Prostate gland (tissue), 2 donors: Measurements from ENCODE around the gene TRIM59.

Experiments
- CTCF ChIP-seq, 4 experiments: fragments of 200-600 bp in 2 of 4; fragments of 450-650 bp in 2 of 4; sonication (generic) in 2 of 4; IDR thresholded peaks; 1 replicate in 3 of 4; 2 replicates in 1 of 4; pipeline ENCODE4 v1.5.1; 2016 to 2019; ENCODE audit warnings: antibody characterized with exemption in 4 of 4, mild to moderate bottlenecking in 2 of 4, moderate library complexity in 2 of 4
- POLR2A ChIP-seq: fragments of 450-650 bp; IDR thresholded peaks from one replicate; pipeline ENCODE4 v1.6.1; 2016; ENCODE audit warnings: antibody characterized with exemption, mild to moderate bottlenecking

- TF ChIP-seq CTCF (IDR thresholded peaks at IDR 0.05): no peak
- TF ChIP-seq POLR2A: no peak
Observed at GRCh38 chr3:160475153-160475552, 25.6 kb upstream of the TRIM59 start.
